Uterus (tissue), 4 donors: ENCODE results near the gene FBLN2. TPM values are rescaled to one million over a fixed set of nuclear protein-coding genes. Genes with fewer than 3 reads are reported as not detected.

Experiments used
- DNase-seq, 2 donors: peaks; one replicate each; pipeline ENCODE4 v3.0.0-alpha.2; 2019 to 2020
- H3K27ac ChIP-seq, 2 donors: fragments of 200-600 bp; sonication (generic); 1 replicate in 1 of 2; 2 replicates in 1 of 2; pipeline ENCODE4 v1.5.1; 2016 to 2018
- H3K27me3 ChIP-seq, 2 donors: fragments of 200-600 bp; sonication (generic); one replicate each; pipeline ENCODE4 v1.5.1; 2018 to 2019; ENCODE audit warnings: control low read depth in 1 of 2
- H3K36me3 ChIP-seq, 2 donors: fragments of 200-600 bp; sonication (generic); one replicate each; pipeline ENCODE4 v1.5.1; 2019; ENCODE audit warnings: control low read depth in 1 of 2
- H3K4me1 ChIP-seq, 2 donors: fragments of 200-600 bp; sonication (generic); one replicate each; pipeline ENCODE4 v1.5.1; 2018 to 2019; ENCODE audit warnings: control low read depth in 1 of 2
- H3K4me3 ChIP-seq, 2 donors: fragments of 200-600 bp; sonication (generic); 1 replicate in 1 of 2; 2 replicates in 1 of 2; pipeline ENCODE4 v1.5.1; 2018 to 2019; ENCODE audit warnings: mild to moderate bottlenecking in 1 of 2
- H3K9me3 ChIP-seq, 2 donors: fragments of 200-600 bp; sonication (generic); one replicate each; pipeline ENCODE4 v1.5.1; 2019; ENCODE audit warnings: control low read depth in 1 of 2
- POLR2A ChIP-seq, 2 donors: fragments of 450-650 bp; IDR thresholded peaks; one replicate each; pipeline ENCODE4 v1.6.1; 2016; ENCODE audit warnings: antibody characterized with exemption in 2 of 2, mild to moderate bottlenecking in 1 of 2, moderate library complexity in 1 of 2
- intact Hi-C: fragments of 100-400 bp; cut with DNase I; formaldehyde crosslinking; loops from one replicate; pipeline ENCODE4 v1.15.1; 2023; ENCODE audit warnings: low total_unique reads
- total RNA-seq, 4 donors: library from RNA; depleted of rRNA in 3 of 4; stranded (reverse); fragments of >200 nt in 3 of 4; gene quantifications; one replicate each; pipeline versions ENCODE4 v1.1.0 to v1.2.4, GENCODE V29; 2014 to 2023
- TF ChIP-seq, protein P1 (sequence below), 4 experiments: fragments of 200-600 bp in 2 of 4; fragments of 450-650 bp in 2 of 4; sonication (generic) in 2 of 4; IDR thresholded peaks; one replicate each; pipeline ENCODE4 v1.5.1; 2016 to 2019; ENCODE audit warnings: antibody characterized with exemption in 4 of 4, mild to moderate bottlenecking in 2 of 4, moderate library complexity in 1 of 4
- donor health status: DM: yes; HTN: yes; CAD: no.

Gene FBLN2
- total RNA-seq, 4 donors from 2014 or later = 39.2 to 217 (median 48.6) TPM

DNA sequence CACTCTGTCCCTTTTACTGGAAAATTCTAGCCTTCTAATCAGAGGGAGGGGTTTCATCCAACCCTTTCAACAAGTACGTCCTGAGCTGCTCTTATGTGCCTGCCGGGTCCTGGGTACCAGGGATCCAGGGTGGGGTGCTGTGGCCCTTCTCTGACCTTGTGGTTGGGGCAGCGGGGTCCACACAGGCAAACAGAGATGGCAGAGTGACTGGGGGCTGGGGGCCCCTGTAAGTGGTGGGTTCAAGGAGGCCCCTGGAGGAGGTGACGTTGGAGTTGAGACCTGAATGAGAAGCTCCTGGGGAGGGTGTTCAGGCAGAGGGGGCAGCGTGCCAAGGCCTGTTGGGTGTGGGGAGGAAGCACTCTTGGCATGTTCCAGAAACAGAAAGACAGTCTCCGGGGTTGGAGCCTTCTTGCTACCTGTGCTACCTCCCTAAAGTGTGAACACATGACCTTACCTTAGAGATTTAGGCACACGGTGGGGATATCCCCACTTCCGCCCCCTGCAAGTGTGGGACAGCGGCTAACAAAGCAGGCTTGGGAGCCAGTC lies 78.1 kb downstream of the FBLN2 start:
- intact Hi-C loops = no loop called here
- TF ChIP-seq POLR2A (IDR thresholded peaks at IDR 0.05) = no peak
- TF ChIP-seq, protein P1, sequence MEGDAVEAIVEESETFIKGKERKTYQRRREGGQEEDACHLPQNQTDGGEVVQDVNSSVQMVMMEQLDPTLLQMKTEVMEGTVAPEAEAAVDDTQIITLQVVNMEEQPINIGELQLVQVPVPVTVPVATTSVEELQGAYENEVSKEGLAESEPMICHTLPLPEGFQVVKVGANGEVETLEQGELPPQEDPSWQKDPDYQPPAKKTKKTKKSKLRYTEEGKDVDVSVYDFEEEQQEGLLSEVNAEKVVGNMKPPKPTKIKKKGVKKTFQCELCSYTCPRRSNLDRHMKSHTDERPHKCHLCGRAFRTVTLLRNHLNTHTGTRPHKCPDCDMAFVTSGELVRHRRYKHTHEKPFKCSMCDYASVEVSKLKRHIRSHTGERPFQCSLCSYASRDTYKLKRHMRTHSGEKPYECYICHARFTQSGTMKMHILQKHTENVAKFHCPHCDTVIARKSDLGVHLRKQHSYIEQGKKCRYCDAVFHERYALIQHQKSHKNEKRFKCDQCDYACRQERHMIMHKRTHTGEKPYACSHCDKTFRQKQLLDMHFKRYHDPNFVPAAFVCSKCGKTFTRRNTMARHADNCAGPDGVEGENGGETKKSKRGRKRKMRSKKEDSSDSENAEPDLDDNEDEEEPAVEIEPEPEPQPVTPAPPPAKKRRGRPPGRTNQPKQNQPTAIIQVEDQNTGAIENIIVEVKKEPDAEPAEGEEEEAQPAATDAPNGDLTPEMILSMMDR (IDR thresholded peaks at IDR 0.05) = no peak
- no peaks in the 10 kb centered on the region for H3K9me3 ChIP-seq
- no peak overlapping the region for H3K27ac ChIP-seq
- no peak overlapping the region for H3K4me3 ChIP-seq
- H3K4me1 ChIP-seq = no peaks in the 10 kb centered on the region
- H3K27me3 ChIP-seq = no peaks in the 10 kb centered on the region
- DNase-seq = no peak
- H3K36me3 ChIP-seq = no peaks in the 10 kb centered on the region

DNA sequence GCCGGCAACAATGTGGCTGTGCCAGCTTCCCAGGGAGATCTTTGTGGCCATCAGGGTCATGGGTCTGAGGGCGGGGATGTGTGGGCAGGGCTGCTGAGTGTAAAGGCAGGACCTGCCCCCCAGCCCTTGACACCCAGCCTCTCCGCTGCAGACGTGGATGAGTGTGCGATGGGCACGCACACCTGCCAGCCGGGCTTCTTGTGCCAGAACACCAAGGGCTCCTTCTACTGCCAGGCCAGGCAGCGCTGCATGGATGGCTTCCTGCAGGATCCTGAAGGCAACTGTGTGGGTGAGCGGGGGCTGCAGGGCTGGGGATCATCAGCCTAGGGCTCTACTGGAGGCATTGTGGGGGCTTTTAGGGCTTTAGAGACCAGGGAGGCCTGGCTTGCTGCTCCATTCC lies 78.8 kb downstream of the FBLN2 start:
- Histone ChIP-seq H3K36me3 (no peaks in the 10 kb centered on the region), H3K27me3 (no peaks in the 10 kb centered on the region), H3K4me1 (no peaks in the 10 kb centered on the region), H3K4me3 (no peak overlapping the region), H3K27ac (no peak overlapping the region), H3K9me3 (no peaks in the 10 kb centered on the region)
- intact Hi-C loops = no loop called here
- TF ChIP-seq, protein P1 (IDR thresholded peaks at IDR 0.05) = no peak
- no peak for TF ChIP-seq POLR2A (IDR thresholded peaks at IDR 0.05)
- DNase-seq = no peak

DNA sequence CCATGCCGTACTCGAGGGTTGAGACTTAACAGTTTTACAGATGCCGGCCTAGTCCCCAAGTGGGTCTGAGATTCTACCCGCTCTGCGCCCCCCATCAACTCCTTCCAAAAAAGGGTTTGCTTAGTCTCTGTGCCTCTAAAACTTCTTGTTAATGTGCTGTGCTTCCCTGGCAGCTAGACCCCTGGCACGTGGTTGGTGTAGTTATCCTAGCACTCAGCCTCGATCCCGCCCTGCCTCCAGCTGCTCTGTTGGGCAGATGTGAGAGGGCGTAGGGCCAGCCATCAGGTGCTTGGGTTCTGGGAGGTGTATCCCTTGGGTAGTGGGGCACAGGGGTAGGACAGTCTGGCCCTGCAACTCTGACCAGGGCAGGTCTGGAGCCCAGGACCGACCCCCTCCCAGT lies 79.5 kb downstream of the FBLN2 start:
- Histone ChIP-seq H3K27ac (no peak overlapping the region), H3K4me1 (no peaks in the 10 kb centered on the region), H3K27me3 (no peaks in the 10 kb centered on the region), H3K4me3 (no peak overlapping the region), H3K9me3 (no peaks in the 10 kb centered on the region), H3K36me3 (no peaks in the 10 kb centered on the region)
- TF ChIP-seq POLR2A (IDR thresholded peaks at IDR 0.05) = no peak
- TF ChIP-seq, protein P1 (IDR thresholded peaks at IDR 0.05) = no peak
- intact Hi-C loops = no loop called here
- no peak for DNase-seq

DNA sequence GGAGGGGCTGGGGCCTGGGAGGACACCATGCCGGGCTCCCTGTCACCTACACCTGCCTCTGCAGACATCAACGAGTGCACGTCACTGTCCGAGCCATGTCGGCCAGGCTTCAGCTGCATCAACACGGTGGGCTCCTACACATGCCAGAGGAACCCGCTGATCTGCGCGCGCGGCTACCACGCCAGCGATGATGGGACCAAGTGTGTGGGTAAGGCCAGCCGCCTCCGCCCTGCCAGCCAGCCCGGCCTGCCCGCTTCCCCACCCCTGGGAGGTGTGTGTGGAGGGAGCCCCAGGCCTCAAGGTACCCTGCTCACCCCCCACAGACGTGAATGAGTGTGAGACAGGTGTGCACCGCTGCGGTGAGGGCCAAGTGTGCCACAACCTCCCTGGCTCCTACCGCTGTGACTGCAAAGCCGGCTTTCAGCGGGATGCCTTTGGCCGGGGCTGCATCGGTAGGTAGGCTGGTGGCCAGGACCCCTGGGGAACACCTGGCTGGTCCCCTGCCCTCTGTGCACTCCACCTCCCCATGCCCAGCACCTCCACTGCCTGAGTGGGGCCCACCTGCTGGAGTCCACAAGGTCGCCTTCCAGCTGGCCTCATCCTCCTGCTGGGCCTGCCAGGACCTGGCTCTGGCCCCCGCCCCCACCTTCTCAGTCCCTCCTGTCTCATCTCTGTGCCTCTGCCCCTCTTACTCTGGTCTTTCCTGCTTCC lies 80.1 kb downstream of the FBLN2 start:
- intact Hi-C loops = no loop called here

DNA sequence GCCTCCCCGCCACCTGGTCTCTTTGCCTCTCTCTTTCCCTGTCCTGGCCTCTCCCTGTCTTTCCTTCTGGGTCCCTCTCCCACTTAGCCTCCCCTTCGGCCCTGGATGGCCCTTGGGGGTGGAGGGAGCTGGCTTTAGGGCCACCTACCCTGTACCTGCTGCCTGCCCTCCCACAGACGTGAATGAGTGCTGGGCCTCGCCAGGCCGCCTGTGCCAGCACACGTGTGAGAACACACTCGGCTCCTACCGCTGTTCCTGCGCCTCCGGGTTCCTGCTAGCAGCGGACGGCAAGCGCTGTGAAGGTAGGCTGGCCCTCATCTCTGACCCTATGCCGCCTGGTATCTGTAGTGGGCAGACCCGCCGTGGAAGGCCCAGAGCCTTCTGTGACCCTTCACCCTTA lies 80.7 kb downstream of the FBLN2 start:
- Histone ChIP-seq H3K27me3 (no peaks in the 10 kb centered on the region), H3K27ac (no peak overlapping the region), H3K4me3 (no peak overlapping the region), H3K36me3 (no peaks in the 10 kb centered on the region), H3K9me3 (no peaks in the 10 kb centered on the region), H3K4me1 (no peaks in the 10 kb centered on the region)
- TF ChIP-seq POLR2A (IDR thresholded peaks at IDR 0.05) = no peak
- TF ChIP-seq, protein P1 (IDR thresholded peaks at IDR 0.05) = no peak
- DNase-seq = no peak
- intact Hi-C loops = no loop called here

More for the DNA sequence above, 80.1 kb downstream of the FBLN2 start:
- no peaks in the 10 kb centered on the region for H3K27me3 ChIP-seq
- H3K9me3 ChIP-seq = no peaks in the 10 kb centered on the region
- no peak overlapping the region for H3K4me3 ChIP-seq
- H3K4me1 ChIP-seq = no peaks in the 10 kb centered on the region
- H3K36me3 ChIP-seq = no peaks in the 10 kb centered on the region
- DNase-seq = no peak
- TF ChIP-seq, protein P1 (IDR thresholded peaks at IDR 0.05) = no peak
- no peak for TF ChIP-seq POLR2A (IDR thresholded peaks at IDR 0.05)
- H3K27ac ChIP-seq = no peak overlapping the region
